ENCODE results near the gene ELMO1.

DNA sequence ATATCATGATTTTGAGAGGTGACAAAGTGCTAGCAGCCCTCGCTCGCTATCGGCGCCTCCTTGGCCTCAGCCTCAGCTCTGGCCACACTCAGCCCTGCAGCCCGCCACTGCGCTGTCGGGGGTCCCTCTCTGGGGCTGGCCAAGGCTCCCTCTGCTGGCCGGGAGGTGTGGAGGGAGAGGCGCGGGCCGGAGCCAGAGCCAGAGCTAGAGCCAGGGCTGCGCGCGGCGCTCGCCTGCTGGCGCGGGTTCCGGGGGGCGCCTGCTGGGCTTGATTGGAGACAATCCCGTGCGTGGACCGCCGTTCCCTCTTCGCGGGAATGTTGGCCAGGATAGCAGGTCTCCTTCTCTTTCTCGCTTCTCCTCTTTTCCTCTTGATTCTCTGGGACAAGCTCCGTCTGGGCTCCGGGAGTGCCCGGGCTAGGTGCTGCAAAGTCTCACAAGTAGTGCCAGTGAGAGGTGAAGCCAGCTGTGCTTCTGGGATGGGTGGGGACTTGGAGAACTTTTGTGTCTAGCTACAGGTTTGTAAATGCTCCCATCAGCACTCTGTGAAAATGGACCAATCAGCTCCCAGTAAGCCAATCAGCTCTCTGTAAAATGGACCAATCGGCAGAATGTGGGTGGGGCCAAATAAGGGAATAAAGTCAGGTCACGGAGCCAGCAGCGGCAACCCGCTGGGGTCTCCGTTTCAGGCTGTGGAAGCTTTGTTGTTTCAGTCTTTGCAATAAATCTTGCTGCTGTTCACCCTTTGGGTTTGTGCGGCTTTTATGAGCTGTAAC, 43.4 kb upstream of the ELMO1 start:
- TF ChIP-seq, protein P1, sequence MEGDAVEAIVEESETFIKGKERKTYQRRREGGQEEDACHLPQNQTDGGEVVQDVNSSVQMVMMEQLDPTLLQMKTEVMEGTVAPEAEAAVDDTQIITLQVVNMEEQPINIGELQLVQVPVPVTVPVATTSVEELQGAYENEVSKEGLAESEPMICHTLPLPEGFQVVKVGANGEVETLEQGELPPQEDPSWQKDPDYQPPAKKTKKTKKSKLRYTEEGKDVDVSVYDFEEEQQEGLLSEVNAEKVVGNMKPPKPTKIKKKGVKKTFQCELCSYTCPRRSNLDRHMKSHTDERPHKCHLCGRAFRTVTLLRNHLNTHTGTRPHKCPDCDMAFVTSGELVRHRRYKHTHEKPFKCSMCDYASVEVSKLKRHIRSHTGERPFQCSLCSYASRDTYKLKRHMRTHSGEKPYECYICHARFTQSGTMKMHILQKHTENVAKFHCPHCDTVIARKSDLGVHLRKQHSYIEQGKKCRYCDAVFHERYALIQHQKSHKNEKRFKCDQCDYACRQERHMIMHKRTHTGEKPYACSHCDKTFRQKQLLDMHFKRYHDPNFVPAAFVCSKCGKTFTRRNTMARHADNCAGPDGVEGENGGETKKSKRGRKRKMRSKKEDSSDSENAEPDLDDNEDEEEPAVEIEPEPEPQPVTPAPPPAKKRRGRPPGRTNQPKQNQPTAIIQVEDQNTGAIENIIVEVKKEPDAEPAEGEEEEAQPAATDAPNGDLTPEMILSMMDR (IDR thresholded peaks at IDR 0.05; ENCODE audit: low read depth, low read length, poor library complexity, severe bottlenecking) = no peak
- TF ChIP-seq EZH2phosphoT487 (IDR thresholded peaks at IDR 0.05; ENCODE audit: borderline replicate concordance, low read length) = no peak
